GM21367 (cell line): ENCODE measurements around the gene GLMN.
A peak's percentile ranks its signal among the peaks of the same experiment; 100 is the strongest.

Source experiments
- ATAC-seq: cut with Tn5 transposase; IDR thresholded peaks from one replicate; pipeline ENCODE4 v1.9.1; 2021; ENCODE audit not compliant: unreplicated experiment

Gene GLMN, protein sequence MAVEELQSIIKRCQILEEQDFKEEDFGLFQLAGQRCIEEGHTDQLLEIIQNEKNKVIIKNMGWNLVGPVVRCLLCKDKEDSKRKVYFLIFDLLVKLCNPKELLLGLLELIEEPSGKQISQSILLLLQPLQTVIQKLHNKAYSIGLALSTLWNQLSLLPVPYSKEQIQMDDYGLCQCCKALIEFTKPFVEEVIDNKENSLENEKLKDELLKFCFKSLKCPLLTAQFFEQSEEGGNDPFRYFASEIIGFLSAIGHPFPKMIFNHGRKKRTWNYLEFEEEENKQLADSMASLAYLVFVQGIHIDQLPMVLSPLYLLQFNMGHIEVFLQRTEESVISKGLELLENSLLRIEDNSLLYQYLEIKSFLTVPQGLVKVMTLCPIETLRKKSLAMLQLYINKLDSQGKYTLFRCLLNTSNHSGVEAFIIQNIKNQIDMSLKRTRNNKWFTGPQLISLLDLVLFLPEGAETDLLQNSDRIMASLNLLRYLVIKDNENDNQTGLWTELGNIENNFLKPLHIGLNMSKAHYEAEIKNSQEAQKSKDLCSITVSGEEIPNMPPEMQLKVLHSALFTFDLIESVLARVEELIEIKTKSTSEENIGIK

GRCh38 chr1:92298573-92299476, at the start of gene GLMN, which contains the start of gene RPAP2:
Gene GLMN (minus strand): TSS chr1:92298987. CDS start chr1:92297999, 988 bp downstream.
Gene RPAP2 (plus strand): TSS chr1:92299059. CDS start chr1:92299074, 15 bp downstream.
- peak; percentile 97 for ATAC-seq

DNA sequence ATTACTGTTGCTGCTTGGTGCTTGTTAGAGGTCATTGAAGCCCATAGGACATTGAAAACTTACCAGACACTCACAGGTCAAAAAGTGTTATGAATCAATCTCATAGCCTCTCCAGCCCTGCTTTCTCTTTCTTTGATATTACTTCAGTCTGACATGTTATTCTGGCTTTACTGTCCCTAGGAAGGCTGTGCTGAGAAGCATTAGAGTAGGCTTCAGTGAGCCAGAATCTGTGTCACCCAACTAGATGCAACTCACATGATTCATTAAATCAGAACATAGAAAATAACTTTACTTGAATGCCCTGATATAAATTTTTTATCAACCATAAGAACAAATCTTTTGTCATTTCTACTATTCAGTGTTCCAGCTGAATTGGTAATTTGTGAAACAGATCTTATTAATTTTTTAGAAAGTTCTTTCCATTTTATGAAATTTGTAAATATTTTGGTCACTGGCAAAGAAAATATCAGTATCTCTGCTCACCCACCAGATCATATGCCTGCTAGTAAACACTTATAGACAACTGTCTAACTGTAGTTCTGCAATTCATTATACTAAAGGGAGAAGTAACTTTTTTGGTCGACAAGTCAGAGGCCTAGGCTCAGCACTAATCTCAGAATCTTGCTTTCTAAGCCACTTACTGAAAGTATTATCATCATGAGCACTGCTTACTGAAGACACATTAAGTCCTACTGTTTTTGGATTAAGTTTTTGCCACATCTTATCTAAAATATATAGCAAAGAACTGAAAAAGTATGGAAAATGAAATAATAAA, 48.3 kb upstream of the GLMN start:
- no peak for ATAC-seq

- no peak for ATAC-seq
Observed at GRCh38 chr1:92343061-92343460, 44.3 kb upstream of the GLMN start.

GRCh38 chr1:92342401-92342800, 43.6 kb upstream of the GLMN start:
- ATAC-seq = no peak

DNA sequence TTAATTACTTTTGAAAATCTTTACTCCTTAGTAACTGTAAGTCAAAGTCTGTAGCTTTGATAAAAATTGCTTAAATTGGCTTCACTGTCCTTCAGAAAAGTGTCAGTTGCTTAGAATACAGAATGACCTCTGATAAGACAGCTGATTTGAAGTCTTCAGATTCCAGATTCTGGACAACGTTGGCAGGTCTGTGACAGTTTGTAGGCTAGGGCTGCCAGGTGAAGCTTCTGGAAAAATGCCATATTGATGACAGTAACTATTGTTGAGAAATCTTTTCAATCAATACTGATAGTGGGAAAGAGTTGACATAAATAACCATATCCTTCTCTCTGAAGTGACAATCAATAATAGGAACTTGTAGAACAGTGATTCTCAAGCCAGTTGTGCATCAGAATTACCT, 41.4 kb upstream of the GLMN start:
- ATAC-seq = no peak

- no peak for ATAC-seq
Observed at GRCh38 chr1:92333668-92334067, 34.9 kb upstream of the GLMN start.

DNA sequence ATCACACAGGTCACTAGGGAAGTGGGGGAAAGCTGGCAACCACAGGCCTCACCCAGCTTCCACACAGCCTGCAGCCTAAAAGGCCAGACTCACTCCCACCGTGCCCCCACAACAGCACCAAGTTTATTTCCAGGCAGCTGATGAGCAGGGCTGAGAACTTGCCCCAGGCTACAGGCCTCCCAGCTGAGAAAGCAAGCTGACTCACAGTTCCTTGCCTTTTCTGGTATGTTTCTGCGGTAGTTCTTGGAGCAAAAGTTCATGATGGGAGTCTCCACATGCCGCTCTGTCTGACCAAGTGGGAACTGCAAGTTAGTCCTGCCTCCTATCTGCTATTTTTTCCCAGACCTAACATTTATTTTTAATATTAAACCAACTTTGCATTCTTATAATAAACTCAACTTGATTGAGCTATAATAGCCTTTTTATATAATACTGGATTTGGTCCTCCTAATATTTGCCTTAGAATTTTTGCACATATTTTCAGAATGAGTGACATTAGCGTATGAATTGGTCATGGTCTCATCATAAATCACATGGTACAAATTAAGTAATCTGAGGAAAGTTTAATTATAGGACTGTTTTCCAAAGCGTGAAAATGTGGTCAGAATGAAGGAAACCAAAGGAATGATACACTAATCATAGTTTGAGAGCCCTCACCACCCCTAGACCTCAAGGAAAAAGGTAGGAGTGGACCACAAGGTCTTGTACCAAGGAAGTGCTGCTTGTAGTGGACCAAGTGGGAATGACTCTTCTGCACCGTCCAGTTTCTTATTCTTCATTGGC, 30.8 kb upstream of the GLMN start:
- ATAC-seq = no peak

DNA sequence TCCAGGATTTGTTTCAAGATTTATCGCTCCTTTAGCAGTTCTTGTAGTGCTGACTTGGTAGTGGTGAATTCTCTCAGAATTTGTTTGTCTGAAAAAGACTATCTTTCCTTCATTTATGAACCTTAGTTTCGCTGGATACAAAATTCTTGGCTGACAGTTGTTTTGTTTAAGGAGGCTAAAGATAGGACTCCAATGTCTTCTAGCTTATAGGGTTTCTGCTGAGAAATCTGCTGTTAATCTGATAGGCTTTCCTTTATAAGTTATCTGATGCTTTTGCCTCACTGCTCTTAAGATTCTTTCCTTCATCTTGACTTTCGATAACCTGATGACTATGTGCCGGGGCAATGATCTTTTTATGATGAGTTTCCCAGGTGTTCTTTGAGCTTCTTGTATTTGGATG, 29.0 kb upstream of the GLMN start:
- ATAC-seq = no peak

DNA sequence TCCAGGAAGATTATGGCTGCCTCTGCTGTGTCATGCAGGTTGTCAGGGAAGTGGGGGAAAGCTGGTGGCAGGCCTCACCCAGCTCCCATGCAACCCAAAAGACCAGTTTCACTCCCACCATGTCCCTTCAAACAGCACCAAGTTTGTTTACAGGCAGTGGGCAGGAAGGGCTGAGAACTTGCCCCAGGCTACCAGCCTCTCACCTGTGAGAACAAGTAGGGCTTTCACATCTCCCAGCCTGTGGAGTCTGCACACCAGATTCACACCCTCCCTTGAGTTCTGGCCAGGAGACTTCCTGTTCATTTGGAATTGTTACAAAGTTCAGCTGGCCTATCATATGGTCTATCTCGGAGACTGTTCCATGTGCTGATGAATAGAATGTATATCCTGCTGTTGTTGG, 27.9 kb upstream of the GLMN start:
- ATAC-seq = no peak

- no peak for ATAC-seq
Observed at GRCh38 chr1:92324784-92325183, 26.0 kb upstream of the GLMN start.

- ATAC-seq = no peak
Observed at GRCh38 chr1:92323473-92324453, 25.0 kb upstream of the GLMN start.

GRCh38 chr1:92317836-92318493, 19.2 kb upstream of the GLMN start:
- no peak for ATAC-seq

- ATAC-seq = no peak
Observed at GRCh38 chr1:92315766-92316599, 17.2 kb upstream of the GLMN start.

DNA sequence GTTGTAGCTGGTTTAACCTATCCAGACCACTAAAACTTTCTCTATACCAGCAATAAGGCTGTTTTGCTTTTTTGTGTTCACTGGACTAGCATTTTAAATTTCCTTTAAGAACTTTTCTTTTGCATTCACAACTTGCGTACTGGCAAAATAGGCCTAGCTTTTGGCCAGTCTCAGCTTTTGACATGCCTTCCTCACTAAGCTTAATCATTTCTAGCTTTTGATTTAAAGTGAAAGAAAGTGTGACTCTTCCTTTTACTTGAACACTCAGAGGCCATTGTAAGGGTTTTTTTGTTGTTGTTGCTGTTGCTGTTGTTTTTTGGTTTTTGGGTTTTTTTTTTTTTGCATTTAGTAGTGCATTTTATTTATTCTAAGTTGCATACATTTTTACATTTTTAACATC, 15.2 kb upstream of the GLMN start:
- no peak for ATAC-seq

- ATAC-seq = no peak
Observed at GRCh38 chr1:92310185-92310597, 11.4 kb upstream of the GLMN start.

- no peak for ATAC-seq
Observed at GRCh38 chr1:92307980-92308379, 9.2 kb upstream of the GLMN start.

GRCh38 chr1:92306020-92306419, 7.2 kb upstream of the GLMN start:
- no peak for ATAC-seq
